ENCODE results near the gene SCIN. TPM values are rescaled to one million over a fixed set of nuclear protein-coding genes. Genes with fewer than 3 reads are reported as not detected.

Gene SCIN
- total and polyA plus RNA-seq, 2 of the 8 experiments (the other 6 are each of a cell fraction or from before 2014, with no cell fraction given): 0.47 to 1.9 TPM

DNA sequence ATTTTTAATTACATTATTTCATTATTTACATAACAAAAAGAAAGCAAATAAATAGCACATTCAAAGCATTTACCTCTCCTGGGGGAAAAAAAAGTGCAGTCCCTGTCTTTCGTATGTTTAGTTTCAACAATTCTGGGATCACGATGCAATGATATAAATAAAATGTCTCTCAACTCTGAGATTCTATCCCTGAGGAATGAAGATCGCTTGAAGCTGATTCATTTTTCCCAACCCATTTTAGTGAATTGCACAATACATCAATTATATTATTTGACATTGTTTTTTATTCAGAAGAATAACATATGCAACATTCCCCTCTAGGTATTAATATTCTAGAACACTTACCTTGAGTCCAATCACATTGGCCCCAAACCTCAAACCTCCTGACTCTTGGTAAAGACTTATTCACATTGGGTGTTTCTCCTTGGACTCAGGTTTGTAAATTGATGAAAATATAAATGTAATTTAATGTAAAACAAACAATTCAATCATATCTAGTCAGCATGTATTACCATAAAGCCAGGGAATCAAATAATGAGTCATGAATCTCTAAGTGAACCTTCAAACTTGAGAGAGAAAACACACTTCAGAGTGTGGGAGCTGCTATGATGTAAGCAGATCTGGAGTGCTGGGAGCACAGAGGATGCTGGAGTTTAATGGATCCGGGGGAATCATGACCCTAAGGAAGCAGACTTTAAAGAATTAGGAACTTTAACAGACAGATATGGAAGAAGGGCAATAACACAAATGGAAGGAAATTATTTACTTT is 5.3 kb upstream of the SCIN start:
- FAIRE-seq: no peak
- CTCF ChIA-PET (ENCODE audit: partially characterized antibody): interaction anchor here (1.2 to 1.6 kb wide), 2 partner anchors 46 to 121 kb away, joined by 4 to 5 read pairs; no protein-coding TSS in a partner anchor

More for the DNA sequence above, 5.3 kb upstream of the SCIN start:
- Histone ChIP-seq H4K20me1 (replicated peaks in 1 of 2; ENCODE audit: control insufficient read depth in 1 of 2, insufficient read depth in 2 of 2, low read length in 2 of 2) (no peaks in the 10 kb centered on the region), H4K91ac (replicated peaks; ENCODE audit: insufficient read length, low read length) (no peak overlapping the region), H3K9ac (replicated peaks in 1 of 4; ENCODE audit: extremely low read depth in 1 of 4, low read depth in 3 of 4, low read length in 3 of 4) (no peak overlapping the region), H3K27me3 (replicated peaks in 1 of 4; ENCODE audit: control insufficient read depth in 3 of 4, extremely low read depth in 1 of 4, insufficient read depth in 3 of 4, low read length in 3 of 4) (peaks cover 1 to 7% (median 5%) of the 10 kb centered on the region in 4 experiments), H3K36me3 (ENCODE audit: control insufficient read depth in 2 of 4, insufficient read depth in 4 of 4, low read length in 3 of 4) (no peaks in the 10 kb centered on the region), H3K23me2 (ENCODE audit: low read depth, low read length) (peaks cover 2% of the 10 kb centered on the region), H3K27ac (ENCODE audit: low read depth, low read length) (no peak overlapping the region), H2BK5ac (ENCODE audit: low read depth, low read length) (no peak overlapping the region), H2BK15ac (ENCODE audit: low read length) (0 out of 2 replicates have a peak overlapping the region, but pooled peaks have one; percentile 67), H3K14ac (ENCODE audit: insufficient read length) (no peak overlapping the region), H3K23ac (ENCODE audit: insufficient read length) (no peak overlapping the region), H3K4me1 (replicated peaks in 1 of 4; ENCODE audit: control insufficient read depth in 3 of 4, insufficient read depth in 4 of 4, low read length in 3 of 4) (peaks cover 0 to under 1% (median 0%) of the 10 kb centered on the region in 4 experiments; a peak in 1 of 7 replicates), H2BK20ac (ENCODE audit: low read length) (no peak overlapping the region), H2BK120ac (replicated peaks; ENCODE audit: low read depth, low read length) (no peak overlapping the region), H3K4me2 (ENCODE audit: insufficient read depth in 1 of 2, low read depth in 2 of 2, low read length in 2 of 2) (no peak overlapping the region), H2BK12ac (ENCODE audit: low read depth, low read length) (no peak overlapping the region), H3K9me3 (ENCODE audit: insufficient read depth in 2 of 2, low read depth in 1 of 2, low read length in 1 of 2) (no peaks in the 10 kb centered on the region), H3K79me1 (ENCODE audit: low read depth, low read length) (no peaks in the 10 kb centered on the region), H2AFZ (ENCODE audit: low read length) (no peak overlapping the region), H3K18ac (ENCODE audit: extremely low read depth, low read length) (no peak overlapping the region), H2AK5ac (ENCODE audit: low read depth, low read length) (no peak overlapping the region), H3K4ac (replicated peaks; ENCODE audit: insufficient read length, low read depth, low read length) (no peak overlapping the region), H4K8ac (ENCODE audit: extremely low read depth, insufficient read depth, low read length) (no peak overlapping the region), H3K79me2 (ENCODE audit: control insufficient read depth in 1 of 2, insufficient read depth in 2 of 2, low read length in 2 of 2) (no peaks in the 10 kb centered on the region), H3K4me3 (ENCODE audit: extremely low read depth in 1 of 4, insufficient read depth in 2 of 4, low read depth in 3 of 4, low read length in 4 of 4) (no peak overlapping the region), H4K5ac (ENCODE audit: insufficient read length, low read depth, low read length) (no peak overlapping the region), H3K56ac (replicated peaks; ENCODE audit: insufficient read length, low read depth, low read length) (no peak overlapping the region)
- DNase-seq (ENCODE audit: low read depth in 1 of 2, low spot score in 2 of 2): no peak
- POLR2A ChIA-PET (ENCODE audit: partially characterized antibody): no interaction called here
- 92% methylated on average over 4 of the region's 4 CpGs; no CpG with 5 or more reads in 1 of the 2 experiments for whole genome bisulfite sequencing, 2 experiments (ENCODE audit: extremely low coverage in 1 of 2, insufficient coverage in 1 of 2, insufficient read length in 1 of 2, insufficient replicate concordance in 2 of 2, low coverage in 1 of 2, low lambda C conversion rate in 2 of 2, missing lambda C conversion rate in 1 of 2)
- TF ChIP-seq CEBPB (IDR thresholded peaks at IDR 0.05; ENCODE audit: low read depth, low read length): 0 out of 2 replicates have a peak, but pooled peaks have one; percentile 29
- TF ChIP-seq MAFK (IDR thresholded peaks at IDR 0.05; ENCODE audit: low read depth, low read length): no peak
